HEK293 (cell line): Measurements from ENCODE around the gene ZC3H18.
A peak's percentile ranks its signal among the peaks of the same experiment; 100 is the strongest.

Experiments used
- CTCF ChIA-PET: fragments of 350-600 bp; formaldehyde crosslinking; extraction: SDS; loops from one replicate; lab custom pipeline; 2021; ENCODE audit warnings: antibody characterized with exemption; lab: Yijun Ruan, JAX
- POLR2A ChIA-PET: fragments of 300-600 bp; formaldehyde crosslinking; extraction: SDS; loops from one replicate; lab custom pipeline; 2020; ENCODE audit warnings: antibody characterized with exemption, inconsistent platforms; lab: Yijun Ruan, JAX
- H3K27ac ChIP-seq: fragments of 200-500 bp; sonication (Bioruptor generic); 2 replicates; pipeline ENCODE4 v1.5.1; 2014; ENCODE audit warnings: low read depth, low read length, control low read depth, inconsistent platforms; ENCODE audit errors: extremely low read depth
- H3K36me3 ChIP-seq, 2 experiments: fragments of 200-500 bp in 1 of 2; sonication (Bioruptor generic) in 1 of 2; 1 replicate in 1 of 2; 2 replicates in 1 of 2; pipeline ENCODE4 v1.5.1; 2014 to 2017; ENCODE audit warnings: inconsistent platforms in 2 of 2, low read length in 2 of 2; ENCODE audit not compliant: control insufficient read depth in 2 of 2, insufficient read depth in 1 of 2
- H3K4me1 ChIP-seq: fragments of 200-500 bp; sonication (Bioruptor generic); 2 replicates; pipeline ENCODE4 v1.5.1; 2014; ENCODE audit warnings: mild to moderate bottlenecking, low read length, inconsistent platforms; ENCODE audit not compliant: control insufficient read depth, insufficient read depth
- H3K4me3 ChIP-seq: 2 replicates; pipeline ENCODE4 v1.5.1; 2011; ENCODE audit warnings: low read depth, mild to moderate bottlenecking, control low read depth, low read length, moderate library complexity
- H3K9me3 ChIP-seq: fragments of 200-500 bp; sonication (Bioruptor generic); 2 replicates; pipeline ENCODE4 v1.5.1; 2014; ENCODE audit warnings: low read depth, low read length, inconsistent platforms; ENCODE audit not compliant: control insufficient read depth, insufficient read depth
- EGR2 ChIP-seq: fragments of 450-650 bp; formaldehyde crosslinking; IDR thresholded peaks from 2 replicates; pipeline ENCODE4 v1.5.1; 2016; ENCODE audit warnings: low read depth, missing biosample characterization, missing genetic modification characterization
- GLIS1 ChIP-seq: fragments of 450-650 bp; formaldehyde crosslinking; IDR thresholded peaks from 2 replicates; pipeline ENCODE4 v1.5.1; 2016; ENCODE audit warnings: missing biosample characterization, missing genetic modification characterization
- GLIS2 ChIP-seq: fragments of 450-650 bp; formaldehyde crosslinking; IDR thresholded peaks from 2 replicates; pipeline ENCODE4 v1.5.1; 2016; ENCODE audit warnings: missing biosample characterization, missing genetic modification characterization
- INSM2 ChIP-seq: fragments of 450-650 bp; formaldehyde crosslinking; IDR thresholded peaks from 2 replicates; pipeline ENCODE4 v1.5.1; 2016; ENCODE audit warnings: missing biosample characterization, missing genetic modification characterization
- KLF17 ChIP-seq: fragments of 450-650 bp; formaldehyde crosslinking; IDR thresholded peaks from 2 replicates; pipeline ENCODE4 v1.5.1; 2016; ENCODE audit warnings: missing biosample characterization, missing genetic modification characterization
- PATZ1 ChIP-seq: fragments of 450-650 bp; formaldehyde crosslinking; IDR thresholded peaks from 2 replicates; pipeline ENCODE4 v1.5.1; 2016; ENCODE audit warnings: missing biosample characterization, missing genetic modification characterization
- SP2 ChIP-seq: fragments of 450-650 bp; formaldehyde crosslinking; IDR thresholded peaks from 2 replicates; pipeline ENCODE4 v1.5.1; 2016; ENCODE audit warnings: missing biosample characterization, missing genetic modification characterization
- ZBTB10 ChIP-seq: fragments of 450-650 bp; formaldehyde crosslinking; IDR thresholded peaks from 2 replicates; pipeline ENCODE4 v1.5.1; 2016; ENCODE audit warnings: missing biosample characterization, missing genetic modification characterization
- ZBTB7A ChIP-seq: fragments of 450-650 bp; formaldehyde crosslinking; IDR thresholded peaks from 2 replicates; pipeline ENCODE4 v1.5.1; 2016; ENCODE audit warnings: low read depth, missing biosample characterization, missing genetic modification characterization
- ZFHX2 ChIP-seq: fragments of 450-650 bp; formaldehyde crosslinking; conservative IDR thresholded peaks from 2 replicates; pipeline ENCODE4 v1.5.1; 2016; ENCODE audit warnings: missing biosample characterization, missing genetic modification characterization
- ZNF335 ChIP-seq: fragments of 450-650 bp; formaldehyde crosslinking; conservative IDR thresholded peaks from 2 replicates; pipeline ENCODE4 v1.5.1; 2016; ENCODE audit warnings: missing biosample characterization, missing genetic modification characterization
- ZNF341 ChIP-seq: fragments of 450-650 bp; formaldehyde crosslinking; IDR thresholded peaks from 2 replicates; pipeline ENCODE4; 2016; ENCODE audit warnings: low read depth, missing biosample characterization, missing genetic modification characterization
- ZNF423 ChIP-seq: fragments of 450-650 bp; formaldehyde crosslinking; IDR thresholded peaks from 2 replicates; pipeline ENCODE4 v1.5.1; 2016; ENCODE audit warnings: missing biosample characterization, missing genetic modification characterization
- ZNF488 ChIP-seq: fragments of 450-650 bp; formaldehyde crosslinking; IDR thresholded peaks from 2 replicates; pipeline ENCODE4 v1.5.1; 2016; ENCODE audit warnings: missing biosample characterization, missing genetic modification characterization
- ZNF513 ChIP-seq: fragments of 450-650 bp; IDR thresholded peaks from 2 replicates; pipeline ENCODE4 v1.5.1; 2018; ENCODE audit warnings: missing biosample characterization, missing genetic modification characterization
- ZNF529 ChIP-seq: fragments of 450-650 bp; formaldehyde crosslinking; IDR thresholded peaks from 2 replicates; pipeline ENCODE4 v1.5.1; 2017; ENCODE audit warnings: missing genetic modification characterization, missing biosample characterization; ENCODE audit not compliant: insufficient replicate concordance
- ZNF548 ChIP-seq: fragments of 450-650 bp; formaldehyde crosslinking; IDR thresholded peaks from 2 replicates; pipeline ENCODE4 v1.5.1; 2016; ENCODE audit warnings: missing biosample characterization, missing genetic modification characterization
- ZNF692 ChIP-seq: fragments of 450-650 bp; formaldehyde crosslinking; IDR thresholded peaks from 2 replicates; pipeline ENCODE4 v1.5.1; 2016; ENCODE audit warnings: missing biosample characterization, missing genetic modification characterization
- ZSCAN30 ChIP-seq: fragments of 450-650 bp; IDR thresholded peaks from 2 replicates; pipeline ENCODE4 v1.5.1; 2018; ENCODE audit warnings: missing biosample characterization, mild to moderate bottlenecking, missing genetic modification characterization, moderate library complexity

Gene ZC3H18

GRCh38 chr16:88649924-88650748 is 79.9 kb downstream of the ZC3H18 start:
- TF ChIP-seq INSM2 (tag by site-specific recombination) (no peak), KLF17 (tag by site-specific recombination) (peak; percentile 61; the same call in 1 of the 2 replicates), GLIS2 (peak; percentile 49; the same call in 1 of the 2 replicates), ZBTB7A (tag by site-specific recombination) (peak; percentile 71; the same call in 1 of the 2 replicates), ZSCAN30 (no peak), ZNF529 (no peak), GLIS1 (tag by site-specific recombination) (peak; percentile 24; the same call in 1 of the 2 replicates), ZNF335 (tag by site-specific recombination) (peak; percentile 92), ZNF692 (tag by site-specific recombination) (0 out of 2 replicates have a peak, but pooled peaks have one; percentile 17), ZFHX2 (tag by site-specific recombination) (peak; percentile 75), EGR2 (peak; percentile 78), ZNF548 (tag by site-specific recombination) (no peak), ZBTB10 (tag by site-specific recombination) (peak; percentile 27; the same call in 1 of the 2 replicates), PATZ1 (tag by site-specific recombination) (peak; percentile 48), ZNF488 (tag by site-specific recombination) (no peak), SP2 (tag by site-specific recombination) (peak; percentile 42), ZNF341 (tag by site-specific recombination) (peak; percentile 93), ZNF513 (tag by site-specific recombination) (no peak), ZNF423 (peak; percentile 44; the same call in 1 of the 2 replicates)
- TF ChIP-seq, all 188 proteins: peak for 13
- Histone ChIP-seq H3K4me3 (peak overlapping the region; percentile 75), H3K36me3 (peaks cover 0 to 21% of the 10 kb centered on the region in 2 experiments; a peak in 2 of 3 replicates), H3K4me1 (peaks cover 7% of the 10 kb centered on the region; the same call in 1 of the 2 replicates), H3K9me3 (no peaks in the 10 kb centered on the region), H3K27ac (peak overlapping the region; percentile 73; the same call in 1 of the 2 replicates)
- ChIA-PET CTCF (interaction anchor here (0.5 to 1.0 kb wide), 4 partner anchors 11 to 852 kb away, joined by 3 to 5 read pairs (median 4); no protein-coding TSS in a partner anchor), POLR2A (interaction anchor here (1.1 to 1.7 kb wide), 2 partner anchors 12 to 13 kb away, joined by 4 to 5 read pairs; partner anchors contain the start of genes IL17C and MVD)
